Nephron (organoid): ENCODE data around the gene MAP3K8.
"Not testable (repeated sequence)": the region's sequence is repeated elsewhere in the genome, so short reads cannot be mapped to it uniquely, and the experiment has no call there.

Experiments used
- H3K27ac Mint-ChIP-seq, 3 experiments: 2 replicates each; pipeline ENCODE4 v1.8.0; 2020; ENCODE audit warnings: mixed read lengths in 3 of 3, mild to moderate bottlenecking in 2 of 3, moderate library complexity in 1 of 3
- H3K27me3 Mint-ChIP-seq: 2 replicates; pipeline ENCODE4 v1.8.0; 2021; ENCODE audit warnings: low read depth, mild to moderate bottlenecking, moderate library complexity, mixed read lengths
- H3K36me3 Mint-ChIP-seq: 2 replicates; pipeline ENCODE4 v1.8.0; 2020; ENCODE audit warnings: low read depth, mixed read lengths
- H3K4me1 Mint-ChIP-seq: 2 replicates; pipeline ENCODE4 v1.8.0; 2020; ENCODE audit warnings: mixed read lengths
- H3K4me3 Mint-ChIP-seq, 3 experiments: 2 replicates each; pipeline ENCODE4 v1.8.0; 2020; ENCODE audit warnings: mild to moderate bottlenecking in 3 of 3, mixed read lengths in 3 of 3, moderate library complexity in 2 of 3
- H3K9me3 Mint-ChIP-seq: 2 replicates; pipeline ENCODE4 v1.8.0; 2020; ENCODE audit warnings: mixed read lengths
- TF ChIP-seq, protein P1 (sequence below), 3 experiments: fragments of 200-600 bp; sonication (generic); IDR thresholded peaks; one replicate each; pipeline ENCODE4 v1.5.0; 2021; ENCODE audit warnings: antibody characterized with exemption in 3 of 3; ENCODE audit not compliant: unreplicated experiment in 3 of 3

MAP3K8 gene

DNA sequence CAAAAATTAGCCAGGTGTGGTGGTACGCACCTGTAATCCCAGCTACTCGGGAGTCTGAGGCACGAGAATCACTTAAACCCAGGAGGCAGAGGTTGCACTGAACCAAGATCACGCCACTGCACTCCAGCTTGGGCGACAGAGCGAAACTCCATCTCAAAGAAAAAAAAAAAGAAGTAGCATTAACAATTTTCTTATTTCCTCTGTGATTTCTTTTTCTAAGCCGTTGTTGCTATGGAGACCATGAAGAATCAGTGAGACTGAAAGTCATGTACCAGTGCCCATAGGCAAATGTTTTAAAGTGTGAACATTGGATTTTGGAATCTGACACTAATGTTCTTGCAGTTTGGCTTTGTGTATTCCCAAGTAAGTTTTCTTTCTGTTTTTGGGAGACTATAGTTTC is 18.4 kb upstream of the MAP3K8 start:
- H3K27me3 Mint-ChIP-seq = no peaks in the 10 kb centered on the region
- no peaks in the 10 kb centered on the region for H3K36me3 Mint-ChIP-seq
- no peaks in the 10 kb centered on the region for H3K9me3 Mint-ChIP-seq
- TF ChIP-seq, protein P1, sequence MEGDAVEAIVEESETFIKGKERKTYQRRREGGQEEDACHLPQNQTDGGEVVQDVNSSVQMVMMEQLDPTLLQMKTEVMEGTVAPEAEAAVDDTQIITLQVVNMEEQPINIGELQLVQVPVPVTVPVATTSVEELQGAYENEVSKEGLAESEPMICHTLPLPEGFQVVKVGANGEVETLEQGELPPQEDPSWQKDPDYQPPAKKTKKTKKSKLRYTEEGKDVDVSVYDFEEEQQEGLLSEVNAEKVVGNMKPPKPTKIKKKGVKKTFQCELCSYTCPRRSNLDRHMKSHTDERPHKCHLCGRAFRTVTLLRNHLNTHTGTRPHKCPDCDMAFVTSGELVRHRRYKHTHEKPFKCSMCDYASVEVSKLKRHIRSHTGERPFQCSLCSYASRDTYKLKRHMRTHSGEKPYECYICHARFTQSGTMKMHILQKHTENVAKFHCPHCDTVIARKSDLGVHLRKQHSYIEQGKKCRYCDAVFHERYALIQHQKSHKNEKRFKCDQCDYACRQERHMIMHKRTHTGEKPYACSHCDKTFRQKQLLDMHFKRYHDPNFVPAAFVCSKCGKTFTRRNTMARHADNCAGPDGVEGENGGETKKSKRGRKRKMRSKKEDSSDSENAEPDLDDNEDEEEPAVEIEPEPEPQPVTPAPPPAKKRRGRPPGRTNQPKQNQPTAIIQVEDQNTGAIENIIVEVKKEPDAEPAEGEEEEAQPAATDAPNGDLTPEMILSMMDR (IDR thresholded peaks at IDR 0.05; ENCODE audit: unreplicated experiment in 3 of 3) = no peak
- H3K4me1 Mint-ChIP-seq = no peaks in the 10 kb centered on the region
- H3K27ac Mint-ChIP-seq = no peak overlapping the region
- no peak overlapping the region for H3K4me3 Mint-ChIP-seq

DNA sequence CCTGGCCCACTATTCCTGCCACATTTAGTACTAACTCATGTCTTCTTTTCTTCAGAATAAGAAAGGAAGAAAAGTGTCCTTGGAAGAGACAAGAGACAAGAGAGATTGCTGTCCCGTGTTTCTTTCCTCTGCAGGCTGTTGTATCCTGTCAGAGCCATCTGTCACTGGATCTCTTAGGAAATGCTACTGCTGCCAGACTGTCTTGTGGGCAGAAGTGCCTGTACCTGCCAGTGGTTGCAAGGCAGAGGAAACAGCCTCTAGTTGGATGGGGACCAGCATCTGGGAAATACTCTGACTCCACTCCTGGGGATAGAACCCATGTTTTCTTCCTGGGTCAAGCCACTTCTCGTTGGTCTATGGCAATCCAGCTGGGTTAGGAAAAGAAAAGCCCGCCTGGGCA is 16.7 kb upstream of the MAP3K8 start:
- TF ChIP-seq, protein P1 (IDR thresholded peaks at IDR 0.05; ENCODE audit: unreplicated experiment in 3 of 3) = no peak
- Mint-ChIP-seq H3K36me3 (no peaks in the 10 kb centered on the region), H3K4me1 (peaks cover 2% of the 10 kb centered on the region), H3K9me3 (no peaks in the 10 kb centered on the region), H3K27ac (no peak overlapping the region), H3K27me3 (no peaks in the 10 kb centered on the region), H3K4me3 (no peak overlapping the region)

DNA sequence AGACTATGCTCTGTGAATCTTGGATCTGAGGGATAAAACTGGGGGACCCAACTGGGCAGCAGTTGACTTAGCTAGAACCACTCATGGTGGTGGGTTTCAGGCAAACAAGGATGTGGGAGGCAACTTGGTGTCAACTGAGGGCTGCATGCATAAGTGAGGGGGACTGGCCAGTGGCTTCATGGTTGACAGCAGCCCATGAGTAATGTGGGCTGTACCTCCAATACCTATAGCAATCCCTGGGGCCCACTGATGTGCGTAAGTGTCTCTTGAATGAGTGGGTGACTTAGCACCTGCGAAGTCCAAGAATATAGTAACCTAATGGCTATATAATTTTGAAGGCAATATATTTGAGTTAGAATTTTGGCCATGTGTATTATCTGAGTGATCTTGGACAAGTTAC is 13.7 kb upstream of the MAP3K8 start:
- Mint-ChIP-seq H3K36me3 (no peaks in the 10 kb centered on the region), H3K27ac (no peak overlapping the region), H3K4me1 (peaks cover 13% of the 10 kb centered on the region), H3K9me3 (no peaks in the 10 kb centered on the region), H3K27me3 (no peaks in the 10 kb centered on the region), H3K4me3 (no peak overlapping the region)
- TF ChIP-seq, protein P1 (IDR thresholded peaks at IDR 0.05; ENCODE audit: unreplicated experiment in 3 of 3) = no peak

DNA sequence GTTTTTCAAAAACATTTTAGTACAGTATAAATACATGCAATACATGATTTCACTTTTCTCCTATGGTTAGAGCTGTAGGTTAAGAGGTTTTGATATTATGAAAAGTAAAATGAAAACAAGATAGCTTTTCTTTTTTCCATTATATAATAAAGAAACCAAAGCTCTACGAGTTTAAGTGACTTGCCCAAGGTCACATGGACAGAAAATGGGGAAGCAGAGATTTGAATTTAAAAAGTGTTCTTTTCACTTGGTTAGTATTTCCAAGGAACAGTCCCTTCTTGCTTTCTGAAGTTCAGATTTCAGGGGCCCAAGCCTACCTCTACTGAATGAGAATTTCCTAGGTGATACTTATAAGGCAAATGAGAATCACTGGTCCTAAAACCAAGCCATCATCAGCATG is 13.2 kb upstream of the MAP3K8 start:
- Mint-ChIP-seq H3K9me3 (no peaks in the 10 kb centered on the region), H3K36me3 (no peaks in the 10 kb centered on the region), H3K27me3 (no peaks in the 10 kb centered on the region), H3K4me3 (no peak overlapping the region), H3K4me1 (peaks cover 13% of the 10 kb centered on the region), H3K27ac (peak overlapping the region in 1 of 3 experiments; percentile 78)
- TF ChIP-seq, protein P1 (IDR thresholded peaks at IDR 0.05; ENCODE audit: unreplicated experiment in 3 of 3) = no peak

DNA sequence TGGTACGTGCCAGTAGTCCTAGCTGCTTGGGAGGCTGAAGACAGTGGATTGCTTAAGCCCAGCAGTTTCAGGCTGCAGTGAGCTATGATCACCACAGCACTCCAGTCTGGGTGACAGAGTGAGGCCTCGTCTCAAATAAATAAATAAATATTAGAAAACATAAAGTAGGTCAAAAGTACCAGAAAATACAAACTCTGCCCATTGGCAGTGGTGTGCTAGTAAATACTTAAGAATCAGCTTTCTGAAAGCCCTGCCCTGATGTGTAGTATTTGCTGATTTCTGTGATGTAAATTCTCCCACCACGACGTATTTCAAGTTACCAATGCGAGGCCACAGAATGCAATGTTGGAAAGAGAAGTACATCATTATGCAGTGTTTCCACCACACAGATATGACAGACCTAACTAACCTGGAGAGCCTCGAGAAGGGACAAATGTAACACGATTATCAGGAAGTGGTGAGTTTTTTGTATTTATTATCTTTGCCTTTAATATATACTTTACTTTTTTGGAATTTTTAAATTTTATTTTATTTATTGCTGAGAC is 11.8 kb upstream of the MAP3K8 start:
- Mint-ChIP-seq H3K4me1 (peaks cover 13% of the 10 kb centered on the region), H3K9me3 (no peaks in the 10 kb centered on the region), H3K27ac (peak overlapping the region; percentile 49 to 97 (median 53)), H3K36me3 (no peaks in the 10 kb centered on the region), H3K27me3 (no peaks in the 10 kb centered on the region), H3K4me3 (no peak overlapping the region)
- TF ChIP-seq, protein P1 (IDR thresholded peaks at IDR 0.05; ENCODE audit: unreplicated experiment in 3 of 3) = no peak

DNA sequence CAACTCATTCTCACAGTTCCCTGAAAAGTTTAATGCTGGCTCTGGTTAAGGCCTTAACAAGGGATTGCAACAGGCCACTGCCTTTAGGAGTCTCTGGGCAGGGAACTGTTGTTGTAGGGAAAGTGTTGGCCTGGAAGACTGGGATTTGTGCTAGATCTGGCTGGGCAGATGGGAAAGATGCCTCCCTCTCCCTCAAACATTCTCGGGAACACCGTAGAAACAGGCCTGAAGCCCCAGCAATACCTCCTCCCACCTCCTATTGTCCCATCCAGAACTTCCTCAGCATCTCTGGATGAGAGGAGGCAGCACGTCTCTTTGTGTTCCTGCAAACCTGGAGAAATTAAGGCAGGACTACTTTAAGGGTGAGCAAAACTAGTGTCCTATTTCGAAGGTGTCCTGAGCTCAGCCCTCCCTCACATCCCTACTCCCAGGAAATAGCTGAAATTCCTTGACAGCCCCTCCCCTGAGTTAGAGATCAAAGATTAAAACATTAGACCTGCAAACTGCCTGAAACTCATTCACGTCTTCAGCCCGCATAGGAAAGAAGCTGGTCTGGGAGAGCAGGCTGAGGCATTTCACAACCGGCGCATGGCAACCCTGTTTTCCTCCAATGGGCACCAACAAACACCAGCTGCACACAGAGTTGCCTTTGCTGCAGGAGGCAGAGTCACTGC is 10.9 kb upstream of the MAP3K8 start:
- peaks cover 20% of the 10 kb centered on the region for H3K4me1 Mint-ChIP-seq
- peak overlapping the region; percentile 97 to 99 (median 98) for H3K27ac Mint-ChIP-seq
- H3K27me3 Mint-ChIP-seq = peaks cover 5% of the 10 kb centered on the region
- H3K36me3 Mint-ChIP-seq = no peaks in the 10 kb centered on the region
- no peaks in the 10 kb centered on the region for H3K9me3 Mint-ChIP-seq
- H3K4me3 Mint-ChIP-seq = peak overlapping the region in 2 of 3 experiments; percentile 26 to 28
- TF ChIP-seq, protein P1 (IDR thresholded peaks at IDR 0.05; ENCODE audit: unreplicated experiment in 3 of 3) = no peak

DNA sequence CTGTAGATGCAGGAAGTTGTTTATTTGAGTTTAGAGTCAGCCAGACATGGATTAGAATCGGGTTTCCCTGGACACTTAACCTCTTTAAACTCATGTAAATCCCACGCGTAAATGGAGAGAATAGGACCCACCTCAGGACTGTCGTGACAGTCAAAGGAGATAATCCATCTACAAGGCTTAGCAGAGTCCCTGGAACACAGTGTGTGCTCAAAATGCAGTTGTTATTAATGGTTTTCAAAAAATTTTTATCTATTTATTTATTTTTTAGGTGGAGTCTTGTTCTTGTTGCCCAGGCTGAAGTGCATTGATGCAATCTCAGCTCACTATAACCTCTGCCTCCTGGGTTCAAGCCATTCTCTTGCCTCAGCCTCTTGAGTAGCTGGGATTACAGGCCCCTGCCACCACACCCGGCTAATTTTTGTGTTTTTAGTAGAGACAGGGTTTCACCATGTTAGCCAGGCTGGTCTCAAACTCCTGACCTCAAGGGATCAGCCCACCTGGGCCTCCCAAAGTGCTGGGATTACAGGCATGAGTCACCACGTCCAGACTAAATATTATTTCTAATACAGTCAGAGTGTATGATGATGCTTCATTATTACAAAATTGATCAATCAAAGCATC is 10.2 kb upstream of the MAP3K8 start:
- not testable (repeated sequence) for H3K36me3 Mint-ChIP-seq, H3K27me3 Mint-ChIP-seq, H3K9me3 Mint-ChIP-seq
- peak overlapping the region in 2 of 3 experiments; percentile 26 to 28 for H3K4me3 Mint-ChIP-seq
- peaks cover 23% of the 10 kb centered on the region for H3K4me1 Mint-ChIP-seq
- peak overlapping the region; percentile 97 to 99 (median 98) for H3K27ac Mint-ChIP-seq
